ENCODE measurements around the gene TGM6. TPM values are rescaled to one million over a fixed set of nuclear protein-coding genes. Genes with fewer than 3 reads are reported as not detected.
A peak's percentile ranks its signal among the peaks of the same experiment; 100 is the strongest.

Gene TGM6
- polyA plus RNA-seq, 1 experiment = not detected

DNA sequence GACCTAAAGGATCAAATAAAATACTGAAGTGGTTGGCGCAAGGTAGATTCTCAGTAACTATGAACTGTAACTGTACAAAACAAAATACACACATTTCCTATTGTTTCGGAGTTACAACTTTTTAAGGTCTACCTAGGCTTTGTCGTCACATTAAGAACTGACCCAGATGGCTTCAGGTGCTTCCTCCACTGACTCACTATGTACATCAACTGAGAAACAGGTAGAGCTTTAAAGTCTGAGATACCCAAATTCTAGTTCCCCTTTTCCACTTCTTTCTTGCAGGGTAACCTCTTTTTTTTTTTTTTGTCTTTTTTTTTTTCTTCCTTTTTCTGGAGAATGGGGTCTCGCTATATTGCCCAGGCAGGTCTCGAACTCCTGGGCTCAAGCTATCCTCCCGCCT lies 84.4 kb downstream of the TGM6 start:
- TF ChIP-seq, protein P1, sequence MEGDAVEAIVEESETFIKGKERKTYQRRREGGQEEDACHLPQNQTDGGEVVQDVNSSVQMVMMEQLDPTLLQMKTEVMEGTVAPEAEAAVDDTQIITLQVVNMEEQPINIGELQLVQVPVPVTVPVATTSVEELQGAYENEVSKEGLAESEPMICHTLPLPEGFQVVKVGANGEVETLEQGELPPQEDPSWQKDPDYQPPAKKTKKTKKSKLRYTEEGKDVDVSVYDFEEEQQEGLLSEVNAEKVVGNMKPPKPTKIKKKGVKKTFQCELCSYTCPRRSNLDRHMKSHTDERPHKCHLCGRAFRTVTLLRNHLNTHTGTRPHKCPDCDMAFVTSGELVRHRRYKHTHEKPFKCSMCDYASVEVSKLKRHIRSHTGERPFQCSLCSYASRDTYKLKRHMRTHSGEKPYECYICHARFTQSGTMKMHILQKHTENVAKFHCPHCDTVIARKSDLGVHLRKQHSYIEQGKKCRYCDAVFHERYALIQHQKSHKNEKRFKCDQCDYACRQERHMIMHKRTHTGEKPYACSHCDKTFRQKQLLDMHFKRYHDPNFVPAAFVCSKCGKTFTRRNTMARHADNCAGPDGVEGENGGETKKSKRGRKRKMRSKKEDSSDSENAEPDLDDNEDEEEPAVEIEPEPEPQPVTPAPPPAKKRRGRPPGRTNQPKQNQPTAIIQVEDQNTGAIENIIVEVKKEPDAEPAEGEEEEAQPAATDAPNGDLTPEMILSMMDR (IDR thresholded peaks at IDR 0.05; ENCODE audit: low read depth, low read length) = no peak
- Histone ChIP-seq H3K4me3 (ENCODE audit: low read depth, low read length) (no peak overlapping the region), H3K9me3 (ENCODE audit: control insufficient read depth, insufficient read depth, low read length) (no peaks in the 10 kb centered on the region; the same call in 1 of the 2 replicates), H3K27ac (ENCODE audit: low read depth, low read length) (no peak overlapping the region), H3K27me3 (ENCODE audit: control insufficient read depth, insufficient read depth, low read length) (no peaks in the 10 kb centered on the region)
- ChIA-PET CTCF (interaction anchor here (3.2 kb wide), 1 partner anchor 12 kb away, joined by 12 read pairs; no protein-coding TSS in a partner anchor), POLR2A (no interaction called here)
- DNase-seq (ENCODE audit: low read depth, low spot score) = no peak

DNA sequence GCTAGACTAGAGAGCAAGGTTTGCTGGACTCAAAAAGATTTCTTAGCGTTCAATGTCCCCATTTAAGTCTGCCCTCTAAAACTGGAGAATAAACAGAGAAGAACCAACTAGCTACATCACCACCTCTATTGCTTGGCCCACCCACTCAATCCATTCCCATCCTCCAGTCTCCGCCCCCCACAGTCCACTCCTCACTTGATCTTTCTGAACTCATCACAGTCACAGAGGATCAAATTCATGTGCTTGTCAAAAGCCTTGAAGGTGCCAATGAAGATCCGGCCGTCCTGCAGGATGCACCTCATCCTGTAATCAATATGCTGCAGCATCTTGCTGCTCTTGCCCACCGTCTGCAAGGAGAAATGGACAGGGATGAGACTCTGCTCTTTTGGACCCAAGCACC lies 86.7 kb downstream of the TGM6 start:
- H3K27me3 ChIP-seq (ENCODE audit: control insufficient read depth, insufficient read depth, low read length) = no peaks in the 10 kb centered on the region
- CTCF ChIA-PET = interaction anchor here (0.6 to 3.4 kb wide), 6 partner anchors 11 to 57 kb away, joined by 3 to 22 read pairs (median 10); no protein-coding TSS in a partner anchor
- H3K27ac ChIP-seq (ENCODE audit: low read depth, low read length) = no peak overlapping the region
- H3K4me3 ChIP-seq (ENCODE audit: low read depth, low read length) = no peak overlapping the region
- TF ChIP-seq, protein P1 (IDR thresholded peaks at IDR 0.05; ENCODE audit: low read depth, low read length) = no peak
- no peaks in the 10 kb centered on the region; the same call in 1 of the 2 replicates for H3K9me3 ChIP-seq (ENCODE audit: control insufficient read depth, insufficient read depth, low read length)
- no peak for DNase-seq (ENCODE audit: low read depth, low spot score)
- POLR2A ChIA-PET = no interaction called here

DNA sequence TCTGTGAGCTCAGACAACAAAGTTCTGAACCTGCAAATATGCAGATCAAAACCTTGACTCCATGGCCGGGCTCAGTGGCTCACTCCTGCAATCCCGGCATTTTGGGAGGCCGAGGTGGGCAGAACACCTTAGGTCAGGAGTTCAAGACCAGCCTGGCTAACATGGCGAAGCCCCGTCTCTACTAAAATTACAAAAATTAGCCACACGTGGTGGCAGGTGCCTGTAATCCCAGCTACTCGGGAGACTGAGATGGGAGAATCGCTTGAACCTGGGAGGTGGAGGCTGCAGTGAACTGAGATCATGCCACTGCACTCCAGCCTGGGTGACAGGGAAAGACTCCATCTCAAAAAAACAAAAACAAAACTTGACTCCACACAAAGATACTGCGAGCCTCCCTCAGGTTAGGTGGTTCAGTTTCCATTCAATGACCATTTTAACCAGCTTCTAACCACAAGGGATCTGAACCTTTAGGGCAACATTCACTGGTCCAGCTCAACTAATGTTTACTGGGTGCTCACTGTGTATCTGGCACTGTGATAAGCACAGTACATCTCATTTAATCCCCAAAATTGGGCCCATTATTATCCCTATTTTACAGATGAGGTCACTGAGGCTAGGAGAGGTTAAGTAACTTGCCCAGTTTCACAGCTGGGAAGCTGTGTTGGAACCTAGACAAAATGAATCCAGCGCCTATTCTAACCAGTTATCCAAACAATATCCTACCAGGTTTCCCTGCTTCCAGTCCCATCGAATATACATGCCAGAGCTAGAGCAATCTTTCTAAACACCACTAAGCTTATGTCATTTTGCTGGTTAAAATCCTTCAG lies 88.1 kb downstream of the TGM6 start:
- ChIA-PET CTCF (interaction anchor here (0.6 to 3.4 kb wide), 6 partner anchors 14 to 275 kb away, joined by 3 to 22 read pairs (median 10); no protein-coding TSS in a partner anchor), POLR2A (no interaction called here)
- DNase-seq (ENCODE audit: low read depth, low spot score) = no peak
- TF ChIP-seq, protein P1 (IDR thresholded peaks at IDR 0.05; ENCODE audit: low read depth, low read length) = no peak
- no peaks in the 10 kb centered on the region; the same call in 1 of the 2 replicates for H3K9me3 ChIP-seq (ENCODE audit: control insufficient read depth, insufficient read depth, low read length)
- peak overlapping the region; percentile 94 for H3K4me3 ChIP-seq (ENCODE audit: low read depth, low read length)
- no peak overlapping the region for H3K27ac ChIP-seq (ENCODE audit: low read depth, low read length)
- H3K27me3 ChIP-seq (ENCODE audit: control insufficient read depth, insufficient read depth, low read length) = no peaks in the 10 kb centered on the region

DNA sequence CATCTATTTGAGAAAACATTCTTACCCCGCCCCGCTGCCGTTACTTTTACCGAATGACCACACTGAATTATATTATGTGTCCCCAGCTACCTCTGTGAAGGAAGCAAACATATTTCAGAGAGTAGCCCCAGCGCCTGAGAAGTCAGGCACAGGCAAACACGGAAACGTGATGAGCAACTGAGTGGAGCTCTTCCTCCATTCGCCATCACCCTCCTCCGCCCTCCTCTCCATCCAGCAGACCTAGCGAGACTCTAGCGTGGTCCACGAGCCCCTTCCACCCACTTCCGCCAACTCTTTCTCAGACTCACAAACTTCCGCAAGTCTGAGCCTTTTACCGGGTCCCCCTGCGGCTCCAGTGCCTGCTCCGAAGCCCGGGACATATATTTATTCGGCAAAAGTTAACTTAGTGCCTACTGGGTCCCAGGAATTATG lies 89.3 kb downstream of the TGM6 start:
- H3K27me3 ChIP-seq (ENCODE audit: control insufficient read depth, insufficient read depth, low read length) = no peaks in the 10 kb centered on the region
- peak overlapping the region; percentile 94 for H3K4me3 ChIP-seq (ENCODE audit: low read depth, low read length)
- ChIA-PET POLR2A (interaction anchor here (0.5 to 2.2 kb wide), 11 partner anchors 9 to 1320 kb away, joined by 3 to 21 read pairs (median 5); partner anchors contain the start of genes NOP56 and ZNF343), CTCF (interaction anchor here (0.9 to 2.6 kb wide), 7 partner anchors 13 to 181 kb away, joined by 3 to 13 read pairs (median 3); no protein-coding TSS in a partner anchor)
- TF ChIP-seq, protein P1 (IDR thresholded peaks at IDR 0.05; ENCODE audit: low read depth, low read length) = no peak
- no peaks in the 10 kb centered on the region; the same call in 1 of the 2 replicates for H3K9me3 ChIP-seq (ENCODE audit: control insufficient read depth, insufficient read depth, low read length)
- DNase-seq (ENCODE audit: low read depth, low spot score) = no peak
- H3K27ac ChIP-seq (ENCODE audit: low read depth, low read length) = peak overlapping the region; percentile 96

Data from AG04450 (cell line).